HepG2 (cell line): Measurements from ENCODE around the gene URI1. TPM values are rescaled to one million over a fixed set of nuclear protein-coding genes. Genes with fewer than 3 reads are reported as not detected.

ENCODE experiments used
- ATAC-seq: fragments of 200-7000 bp; cut with Tn5 transposase; 3 replicates; pipeline ENCODE4 v1.9.1; 2020; ENCODE audit warnings: mild to moderate bottlenecking, moderate library complexity
- BruUV-seq: library from RNA; stranded (reverse); fragments of 400-500 nt; replicated peaks from 2 replicates; lab custom pipeline; 2021; lab: Mats Ljungman, UMichigan
- CTCF ChIA-PET: fragments of 300-600 bp; formaldehyde crosslinking; extraction: SDS; loops from one replicate; lab custom pipeline; 2021; ENCODE audit warnings: low total read pairs, inconsistent platforms, low intra/inter-chr PET ratio; lab: Yijun Ruan, JAX
- POLR2A ChIA-PET: fragments of 350-600 bp; sonication (Branson Sonifier 250); formaldehyde crosslinking; loops from one replicate; lab custom pipeline; 2020; ENCODE audit warnings: antibody characterized with exemption, inconsistent platforms; lab: Yijun Ruan, JAX
- DNase-seq: peaks from one replicate; pipeline ENCODE4 v3.0.0-alpha.2; 2015; ENCODE audit warnings: low spot score
- FAIRE-seq: peaks from 3 replicates; lab custom pipeline; 2011; peaks lifted over from hg19 to GRCh38; lab: Jason Lieb, UNC
- H2AFZ ChIP-seq: one replicate; pipeline ENCODE4 v1.6.1; 2011; ENCODE audit warnings: low read length, inconsistent platforms
- H3K27ac ChIP-seq: fragments of 300-600 bp; 3 replicates; pipeline ENCODE4 v1.8.0; 2011; ENCODE audit warnings: mixed run types, mild to moderate bottlenecking, mixed read lengths, low read length, inconsistent platforms; ENCODE audit not compliant: insufficient read depth; ENCODE audit errors: extremely low read length
- H3K27me3 ChIP-seq, 2 experiments: fragments of 200-600 bp in 1 of 2; 2 replicates in 1 of 2; 3 replicates in 1 of 2; pipeline versions ENCODE4 v1.6.0 to v1.8.0; 2011; ENCODE audit warnings: low read length in 2 of 2, mild to moderate bottlenecking in 2 of 2, moderate library complexity in 2 of 2, inconsistent platforms in 1 of 2; ENCODE audit not compliant: insufficient read depth in 2 of 2, control insufficient read depth in 1 of 2
- H3K36me3 ChIP-seq, 2 experiments: fragments of 200-600 bp in 1 of 2; replicated peaks in 1 of 2; 2 replicates in 1 of 2; 3 replicates in 1 of 2; pipeline versions ENCODE4 v1.5.1 to v1.8.0; 2011; ENCODE audit warnings: low read length in 2 of 2, inconsistent platforms in 1 of 2; ENCODE audit not compliant: insufficient read depth in 2 of 2, control insufficient read depth in 1 of 2
- H3K4me1 ChIP-seq: 2 replicates; pipeline ENCODE4 v1.5.1; 2012; ENCODE audit warnings: low read length, inconsistent platforms; ENCODE audit not compliant: insufficient read depth
- H3K4me2 ChIP-seq: 2 replicates; pipeline ENCODE4 v1.6.0; 2011; ENCODE audit warnings: low read depth, low read length, inconsistent platforms
- H3K4me3 ChIP-seq, 3 experiments: fragments of 200-600 bp in 1 of 3; sonication (generic), shearing (Covaris generic) in 1 of 3; replicated peaks in 1 of 3; 2 replicates each; pipeline ENCODE4 v1.5.1; 2011 to 2016; ENCODE audit warnings: low read length in 3 of 3, inconsistent platforms in 2 of 3, low read depth in 2 of 3, mild to moderate bottlenecking in 2 of 3, control low read depth in 1 of 3, mixed read lengths in 1 of 3; ENCODE audit not compliant: insufficient read depth in 1 of 3
- H3K79me2 ChIP-seq: one replicate; pipeline ENCODE4 v1.6.1; 2011; ENCODE audit warnings: low read length, inconsistent platforms; ENCODE audit not compliant: insufficient read depth
- H3K9ac ChIP-seq: 2 replicates; pipeline ENCODE4 v1.6.0; 2011; ENCODE audit warnings: mild to moderate bottlenecking, low read depth, low read length, inconsistent platforms; ENCODE audit not compliant: insufficient read depth
- H3K9me3 ChIP-seq: 2 replicates; pipeline ENCODE4 v1.5.1; 2012; ENCODE audit warnings: mild to moderate bottlenecking, low read length
- H4K20me1 ChIP-seq: 2 replicates; pipeline ENCODE4 v1.6.0; 2011; ENCODE audit warnings: inconsistent platforms, mild to moderate bottlenecking, low read length, moderate library complexity; ENCODE audit not compliant: insufficient read depth
- AGO1 ChIP-seq: fragments of 200-400 bp; formaldehyde crosslinking; IDR thresholded peaks from 2 replicates; pipeline ENCODE4 v1.6.1; 2017; ENCODE audit warnings: mild to moderate bottlenecking, low read depth, low read length, moderate library complexity; ENCODE audit not compliant: poor library complexity, severe bottlenecking
- BHLHE40 ChIP-seq: IDR thresholded peaks from 2 replicates; pipeline ENCODE4 v1.6.1; 2011; ENCODE audit warnings: low read length, improper control_type of control experiment
- ETV5 ChIP-seq: IDR thresholded peaks from 2 replicates; pipeline ENCODE4 v1.6.1; 2018; ENCODE audit warnings: missing biosample characterization, missing genetic modification reagents, inconsistent platforms, borderline replicate concordance
- HNRNPK ChIP-seq: fragments of 200-400 bp; formaldehyde crosslinking; IDR thresholded peaks from 2 replicates; pipeline ENCODE4 v1.6.1; 2018; ENCODE audit warnings: low read length, low read depth, moderate library complexity, mild to moderate bottlenecking; ENCODE audit not compliant: poor library complexity, severe bottlenecking
- KAT7 ChIP-seq: IDR thresholded peaks from 2 replicates; pipeline ENCODE4 v1.6.1; 2018; ENCODE audit warnings: borderline replicate concordance, missing compliant biosample characterization
- KDM5B ChIP-seq: sonication (generic); formaldehyde crosslinking; IDR thresholded peaks from 2 replicates; pipeline ENCODE4 v1.4.0; 2020; ENCODE audit warnings: missing genetic modification reagents, mild to moderate bottlenecking, borderline replicate concordance
- KLF11 ChIP-seq: IDR thresholded peaks from 2 replicates; pipeline ENCODE4 v1.6.1; 2016; ENCODE audit warnings: missing compliant biosample characterization
- MED13 ChIP-seq: sonication (generic); formaldehyde crosslinking; IDR thresholded peaks from 2 replicates; pipeline ENCODE4 v1.5.0; 2020; ENCODE audit warnings: missing genetic modification reagents
- NFKB2 ChIP-seq: sonication (generic); formaldehyde crosslinking; IDR thresholded peaks from 2 replicates; pipeline ENCODE4 v1.4.0; 2020; ENCODE audit warnings: missing genetic modification reagents, borderline replicate concordance
- PHF5A ChIP-seq: IDR thresholded peaks from one replicate; pipeline ENCODE4 v1.6.1; 2018; ENCODE audit warnings: low read depth, missing genetic modification reagents; ENCODE audit not compliant: unreplicated experiment
- SMAD3 ChIP-seq: sonication (generic); formaldehyde crosslinking; IDR thresholded peaks from 2 replicates; pipeline ENCODE4 v1.4.0; 2020; ENCODE audit warnings: missing genetic modification reagents
- TOE1 ChIP-seq: sonication (generic); formaldehyde crosslinking; IDR thresholded peaks from 2 replicates; pipeline ENCODE4 v1.4.0; 2020; ENCODE audit warnings: mild to moderate bottlenecking, missing genetic modification reagents
- ZBTB42 ChIP-seq: sonication (generic); formaldehyde crosslinking; IDR thresholded peaks from 2 replicates; pipeline ENCODE4 v1.5.0; 2020; ENCODE audit warnings: mild to moderate bottlenecking, missing genetic modification reagents
- ZBTB7B ChIP-seq: sonication (generic); formaldehyde crosslinking; IDR thresholded peaks from 2 replicates; pipeline ENCODE4 v1.4.0; 2020; ENCODE audit warnings: missing genetic modification reagents
- ZKSCAN8 ChIP-seq: IDR thresholded peaks from 2 replicates; pipeline ENCODE4 v1.6.1; 2016; ENCODE audit warnings: borderline replicate concordance, missing genetic modification reagents, missing compliant biosample characterization
- ZNF557 ChIP-seq: sonication (generic); formaldehyde crosslinking; IDR thresholded peaks from 2 replicates; pipeline ENCODE4 v1.4.0; 2020; ENCODE audit warnings: missing genetic modification reagents
- ZNF605 ChIP-seq: sonication (generic); formaldehyde crosslinking; IDR thresholded peaks from 2 replicates; pipeline ENCODE4 v1.8.0; 2022; ENCODE audit warnings: mild to moderate bottlenecking, missing genetic modification reagents
- ZNF614 ChIP-seq: IDR thresholded peaks from 2 replicates; pipeline ENCODE4 v1.6.1; 2018; ENCODE audit warnings: missing biosample characterization, missing genetic modification reagents, inconsistent platforms, borderline replicate concordance
- ZNF878 ChIP-seq: sonication (generic); formaldehyde crosslinking; IDR thresholded peaks from 2 replicates; pipeline ENCODE4 v1.8.1; 2023; ENCODE audit warnings: mild to moderate bottlenecking, missing genetic modification reagents, moderate library complexity
- WGBS: methylation state at CpG from one replicate; pipeline ENCODE4 v1.1.6; 2017; ENCODE audit warnings: low lambda C conversion rate; 5-methylcytosine and 5-hydroxymethylcytosine counted together
- in situ Hi-C: cut with HindIII; loops from 2 replicates; pipeline ENCODE4 v1.10.0; 2017; ENCODE audit warnings: low pct_unique_long_range_greater_than_20kb; ENCODE audit not compliant: extremely low pct_ligation_motif_present
- intact Hi-C: fragments of 100-400 bp; cut with micrococcal nuclease; formaldehyde crosslinking; loops from one replicate; pipeline ENCODE4 v1.10.0; 2022; ENCODE audit not compliant: unreplicated experiment
- polyA plus RNA-seq, 8 experiments: library from polyadenylated mRNA; depleted of rRNA in 3 of 8; stranded (reverse) in 7 of 8; unstranded in 1 of 8; fragments of >200 nt; fragmentation: Illumina TruSeq in 4 of 8; extraction: Trizol in 4 of 8; gene quantifications; 2 replicates each; pipeline versions ENCODE4 v1.2.1 to v1.2.3, GENCODE V29; 2011 to 2016; ENCODE audit warnings: low read depth in 4 of 8, missing spikeins in 1 of 8, mixed read lengths in 1 of 8; ENCODE audit not compliant: insufficient read depth in 1 of 8
- total RNA-seq, 5 experiments: library from RNA; depleted of rRNA; stranded (reverse); fragments of >200 nt; fragmentation: Illumina TruSeq; extraction: Trizol; gene quantifications; 2 replicates each; pipeline ENCODE4 v1.2.3, GENCODE V29; 2016; ENCODE audit warnings: low read depth in 1 of 5
- TF ChIP-seq, protein P1 (sequence below): sonication (generic); formaldehyde crosslinking; IDR thresholded peaks from 2 replicates; pipeline ENCODE4 v1.5.0; 2020; ENCODE audit warnings: mild to moderate bottlenecking, missing genetic modification reagents, borderline replicate concordance

URI1 gene
- total and polyA plus RNA-seq, 2 of the 13 experiments (the other 11 are each of a cell fraction or from before 2014, with no cell fraction given): 43.6 to 67.9 TPM

DNA sequence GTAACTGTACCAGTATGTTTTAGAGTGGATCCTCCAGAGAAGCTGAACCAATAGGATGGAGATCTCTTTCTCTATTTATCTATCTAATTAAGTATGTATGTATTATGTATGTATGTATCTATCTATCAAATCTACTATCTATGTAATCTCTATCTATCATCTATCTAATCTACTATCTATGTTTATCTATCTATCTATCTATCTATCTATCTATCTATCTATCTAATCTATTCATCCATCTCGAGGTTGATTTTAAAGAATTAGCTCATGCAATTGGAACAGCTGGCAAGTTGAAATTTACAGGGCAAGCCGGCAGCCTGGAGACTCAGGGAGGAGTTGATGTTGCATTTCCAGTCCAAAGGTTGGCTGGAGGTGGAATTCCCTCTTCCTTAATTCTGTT, 112.2 kb downstream of the URI1 start:
- no TSS peak for BruUV-seq
- ATAC-seq (no peak), DNase-seq (no peak), FAIRE-seq (no peak)
- Histone ChIP-seq H3K4me2 (no peak overlapping the region), H3K27ac (no peak overlapping the region), H3K4me3 (no peak overlapping the region), H2AFZ (no peak overlapping the region), H3K79me2 (no peaks in the 10 kb centered on the region), H3K27me3 (no peaks in the 10 kb centered on the region), H3K9ac (no peak overlapping the region), H3K36me3 (no peaks in the 10 kb centered on the region), H3K9me3 (no peaks in the 10 kb centered on the region), H3K4me1 (no peaks in the 10 kb centered on the region), H4K20me1 (no peaks in the 10 kb centered on the region)
- POLR2A ChIA-PET: no interaction called here
- TF ChIP-seq ZBTB42 (CRISPR knock-in tag): no peak
- no peak for TF ChIP-seq HNRNPK
- TF ChIP-seq KLF11 (CRISPR knock-in tag): no peak
- TF ChIP-seq KAT7 (CRISPR knock-in tag): no peak
- TF ChIP-seq ZNF605: no peak
- no peak for TF ChIP-seq ZNF614
- no peak for TF ChIP-seq ZNF878 (CRISPR knock-in tag)
- TF ChIP-seq TOE1 (CRISPR knock-in tag): no peak
- TF ChIP-seq, protein P1, sequence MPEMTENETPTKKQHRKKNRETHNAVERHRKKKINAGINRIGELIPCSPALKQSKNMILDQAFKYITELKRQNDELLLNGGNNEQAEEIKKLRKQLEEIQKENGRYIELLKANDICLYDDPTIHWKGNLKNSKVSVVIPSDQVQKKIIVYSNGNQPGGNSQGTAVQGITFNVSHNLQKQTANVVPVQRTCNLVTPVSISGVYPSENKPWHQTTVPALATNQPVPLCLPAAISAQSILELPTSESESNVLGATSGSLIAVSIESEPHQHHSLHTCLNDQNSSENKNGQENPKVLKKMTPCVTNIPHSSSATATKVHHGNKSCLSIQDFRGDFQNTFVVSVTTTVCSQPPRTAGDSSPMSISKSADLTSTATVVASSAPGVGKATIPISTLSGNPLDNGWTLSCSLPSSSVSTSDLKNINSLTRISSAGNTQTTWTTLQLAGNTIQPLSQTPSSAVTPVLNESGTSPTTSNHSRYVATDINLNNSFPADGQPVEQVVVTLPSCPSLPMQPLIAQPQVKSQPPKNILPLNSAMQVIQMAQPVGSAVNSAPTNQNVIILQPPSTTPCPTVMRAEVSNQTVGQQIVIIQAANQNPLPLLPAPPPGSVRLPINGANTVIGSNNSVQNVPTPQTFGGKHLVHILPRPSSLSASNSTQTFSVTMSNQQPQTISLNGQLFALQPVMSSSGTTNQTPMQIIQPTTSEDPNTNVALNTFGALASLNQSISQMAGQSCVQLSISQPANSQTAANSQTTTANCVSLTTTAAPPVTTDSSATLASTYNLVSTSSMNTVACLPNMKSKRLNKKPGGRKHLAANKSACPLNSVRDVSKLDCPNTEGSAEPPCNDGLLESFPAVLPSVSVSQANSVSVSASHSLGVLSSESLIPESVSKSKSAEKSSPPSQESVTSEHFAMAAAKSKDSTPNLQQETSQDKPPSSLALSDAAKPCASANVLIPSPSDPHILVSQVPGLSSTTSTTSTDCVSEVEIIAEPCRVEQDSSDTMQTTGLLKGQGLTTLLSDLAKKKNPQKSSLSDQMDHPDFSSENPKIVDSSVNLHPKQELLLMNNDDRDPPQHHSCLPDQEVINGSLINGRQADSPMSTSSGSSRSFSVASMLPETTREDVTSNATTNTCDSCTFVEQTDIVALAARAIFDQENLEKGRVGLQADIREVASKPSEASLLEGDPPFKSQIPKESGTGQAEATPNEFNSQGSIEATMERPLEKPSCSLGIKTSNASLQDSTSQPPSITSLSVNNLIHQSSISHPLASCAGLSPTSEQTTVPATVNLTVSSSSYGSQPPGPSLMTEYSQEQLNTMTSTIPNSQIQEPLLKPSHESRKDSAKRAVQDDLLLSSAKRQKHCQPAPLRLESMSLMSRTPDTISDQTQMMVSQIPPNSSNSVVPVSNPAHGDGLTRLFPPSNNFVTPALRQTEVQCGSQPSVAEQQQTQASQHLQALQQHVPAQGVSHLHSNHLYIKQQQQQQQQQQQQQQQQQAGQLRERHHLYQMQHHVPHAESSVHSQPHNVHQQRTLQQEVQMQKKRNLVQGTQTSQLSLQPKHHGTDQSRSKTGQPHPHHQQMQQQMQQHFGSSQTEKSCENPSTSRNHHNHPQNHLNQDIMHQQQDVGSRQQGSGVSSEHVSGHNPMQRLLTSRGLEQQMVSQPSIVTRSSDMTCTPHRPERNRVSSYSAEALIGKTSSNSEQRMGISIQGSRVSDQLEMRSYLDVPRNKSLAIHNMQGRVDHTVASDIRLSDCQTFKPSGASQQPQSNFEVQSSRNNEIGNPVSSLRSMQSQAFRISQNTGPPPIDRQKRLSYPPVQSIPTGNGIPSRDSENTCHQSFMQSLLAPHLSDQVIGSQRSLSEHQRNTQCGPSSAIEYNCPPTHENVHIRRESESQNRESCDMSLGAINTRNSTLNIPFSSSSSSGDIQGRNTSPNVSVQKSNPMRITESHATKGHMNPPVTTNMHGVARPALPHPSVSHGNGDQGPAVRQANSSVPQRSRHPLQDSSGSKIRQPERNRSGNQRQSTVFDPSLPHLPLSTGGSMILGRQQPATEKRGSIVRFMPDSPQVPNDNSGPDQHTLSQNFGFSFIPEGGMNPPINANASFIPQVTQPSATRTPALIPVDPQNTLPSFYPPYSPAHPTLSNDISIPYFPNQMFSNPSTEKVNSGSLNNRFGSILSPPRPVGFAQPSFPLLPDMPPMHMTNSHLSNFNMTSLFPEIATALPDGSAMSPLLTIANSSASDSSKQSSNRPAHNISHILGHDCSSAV (CRISPR knock-in tag): no peak
- no peak for TF ChIP-seq ZKSCAN8 (CRISPR knock-in tag)
- TF ChIP-seq NFKB2 (CRISPR knock-in tag): no peak
- TF ChIP-seq MED13 (CRISPR knock-in tag): no peak
- TF ChIP-seq PHF5A (CRISPR knock-in tag): no peak
- TF ChIP-seq KDM5B (CRISPR knock-in tag): no peak
- TF ChIP-seq ZBTB7B (CRISPR knock-in tag): no peak
- no peak for TF ChIP-seq ETV5 (CRISPR knock-in tag)
- TF ChIP-seq SMAD3 (CRISPR knock-in tag): no peak
- TF ChIP-seq ZNF557: no peak
- TF ChIP-seq AGO1: no peak
- TF ChIP-seq BHLHE40: no peak
- CTCF ChIA-PET: no interaction called here
- intact Hi-C loops: no loop called here
- 2% methylated on average over 2 of the region's 2 CpGs for WGBS
- in situ Hi-C loops: no loop called here
